Stimulated activated naive CD4-positive, alpha-beta T cell (primary cell): ENCODE measurements around the gene CPNE9.
"Not testable (repeated sequence)": the region's sequence is repeated elsewhere in the genome, so short reads cannot be mapped to it uniquely, and the experiment has no call there.

Experiments
- DNase-seq, 6 experiments: peaks; one replicate each; lab custom pipeline; 2025; lab: John Stamatoyannopoulos, UW

CPNE9 gene

GRCh38 chr3:9746330-9746729 is 42.7 kb downstream of the CPNE9 start:
- DNase-seq = no peak

- no peak for DNase-seq
Measured at GRCh38 chr3:9747267-9747666, 43.6 kb downstream of the CPNE9 start.

GRCh38 chr3:9748031-9748430 is 44.4 kb downstream of the CPNE9 start:
- no peak for DNase-seq

- no peak for DNase-seq
Measured at GRCh38 chr3:9749296-9749644, 45.6 kb downstream of the CPNE9 start.

- peak; percentile 91 to 94 (median 92) for DNase-seq
Measured at GRCh38 chr3:9749645-9750555, 46.3 kb downstream of the CPNE9 start, which contains the start of gene OGG1. OGG1 (plus strand) TSS chr3:9749952; CDS start chr3:9750287, 335 bp downstream.

GRCh38 chr3:9750556-9751411 is 47.2 kb downstream of the CPNE9 start:
- no peak for DNase-seq

DNA sequence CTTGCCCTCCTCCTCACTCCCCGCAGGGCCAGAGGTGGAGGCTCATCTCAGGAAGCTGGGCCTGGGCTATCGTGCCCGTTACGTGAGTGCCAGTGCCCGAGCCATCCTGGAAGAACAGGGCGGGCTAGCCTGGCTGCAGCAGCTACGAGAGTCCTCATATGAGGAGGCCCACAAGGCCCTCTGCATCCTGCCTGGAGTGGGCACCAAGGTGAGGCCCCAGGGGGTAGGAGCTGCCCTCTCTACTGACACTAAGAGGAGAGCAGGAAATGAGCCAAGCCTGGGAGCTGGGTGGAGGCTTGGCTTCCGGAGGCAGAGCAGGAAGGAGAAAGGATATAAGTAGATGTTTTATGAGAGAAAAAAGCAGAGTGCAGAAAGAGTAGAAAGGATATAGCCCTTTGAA is 51.0 kb downstream of the CPNE9 start:
- DNase-seq = no peak

DNA sequence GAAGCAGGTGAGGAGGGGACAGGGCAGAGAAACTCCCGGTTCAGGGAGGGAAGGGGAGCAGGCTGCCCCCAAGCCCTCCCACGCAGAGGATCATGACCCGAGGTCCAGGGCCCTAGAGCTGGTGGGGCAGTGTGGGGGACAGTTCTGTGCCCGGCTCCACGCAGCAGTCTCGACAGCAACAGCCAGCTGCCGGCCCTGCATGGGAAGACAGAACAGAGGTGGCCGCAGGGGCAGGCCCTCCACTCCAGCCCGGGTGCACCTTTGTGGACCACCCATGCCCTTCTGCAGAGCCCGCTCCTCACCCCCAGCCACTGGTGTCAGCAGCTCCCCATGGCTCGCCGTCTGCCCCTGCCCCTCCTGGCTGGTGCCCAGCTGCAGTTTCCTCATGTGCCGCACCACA is 53.8 kb downstream of the CPNE9 start:
- no peak for DNase-seq

DNA sequence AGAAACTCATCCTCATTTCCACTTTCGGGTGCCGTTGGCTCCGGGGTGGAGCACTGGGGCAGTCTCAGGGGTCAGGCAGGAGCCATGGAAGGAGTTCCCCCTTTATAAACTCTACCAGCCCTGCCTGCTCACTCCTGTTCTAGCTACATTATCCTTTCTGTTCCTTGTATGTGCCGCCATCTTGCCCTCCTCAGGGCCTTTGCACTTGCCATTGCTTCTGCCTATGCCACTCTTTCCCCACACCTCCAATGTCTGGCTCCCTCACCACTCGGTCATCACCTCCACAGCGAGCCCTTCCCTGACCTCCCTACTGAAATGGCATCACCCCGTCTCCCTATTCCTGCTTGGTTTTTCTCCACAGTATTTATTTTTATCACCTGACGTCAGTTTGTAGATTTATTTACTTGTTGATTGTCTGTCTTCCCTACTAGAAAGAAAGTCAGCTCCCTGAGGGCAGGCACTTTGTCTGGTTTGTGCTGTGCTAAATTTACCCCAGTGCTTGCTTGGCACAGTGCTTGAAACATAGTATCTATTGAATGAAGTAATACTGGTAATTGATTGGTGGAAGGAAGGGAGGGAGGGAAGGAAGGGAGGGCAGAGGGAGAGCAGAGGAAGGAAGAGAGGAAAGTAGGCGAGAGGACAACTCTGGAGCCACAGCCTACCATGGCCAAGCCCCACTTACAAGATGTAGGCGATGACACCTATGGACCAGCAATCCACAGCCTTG is 57.3 kb downstream of the CPNE9 start:
- DNase-seq = no peak

GRCh38 chr3:9761919-9762318 is 58.3 kb downstream of the CPNE9 start:
- no peak for DNase-seq

DNA sequence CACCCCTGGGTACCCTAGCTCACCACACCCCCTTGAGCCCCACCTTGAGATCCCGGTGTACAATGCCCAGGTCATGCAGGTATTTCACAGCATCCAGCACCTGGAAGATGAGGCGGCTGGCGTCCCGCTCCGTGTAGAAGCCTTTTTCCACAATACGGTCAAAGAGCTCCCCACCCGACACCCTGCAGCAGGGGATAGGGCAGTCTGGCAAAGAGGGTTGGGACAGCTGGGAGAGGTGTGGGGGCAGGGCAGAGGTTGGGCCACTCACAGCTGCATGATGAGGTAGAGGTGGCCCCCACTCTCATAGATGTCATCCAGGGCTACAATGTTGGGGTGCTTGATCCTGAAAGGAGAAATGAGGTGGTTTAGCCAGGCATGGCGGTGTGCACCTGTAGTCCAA is 59.2 kb downstream of the CPNE9 start:
- no peak for DNase-seq

DNA sequence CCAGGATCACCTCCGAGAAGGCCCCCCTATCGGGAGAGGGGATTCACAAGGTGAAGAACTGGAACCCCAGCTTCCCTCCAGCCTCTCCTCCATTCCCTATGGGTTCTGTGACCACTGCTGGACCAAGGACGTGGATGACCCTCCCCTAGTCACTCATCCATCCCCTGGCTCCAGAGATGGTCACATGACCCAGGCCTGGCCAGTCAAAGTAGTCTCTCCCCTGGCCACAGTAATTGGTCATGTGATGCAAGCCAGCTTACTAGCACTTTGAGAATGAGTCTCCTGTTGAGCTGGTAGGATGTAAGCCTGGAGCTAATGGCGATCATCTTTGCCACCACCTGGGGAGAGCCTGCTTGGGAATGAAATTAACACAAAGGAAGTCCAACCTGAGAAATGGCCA is 62.2 kb downstream of the CPNE9 start:
- no peak for DNase-seq

DNA sequence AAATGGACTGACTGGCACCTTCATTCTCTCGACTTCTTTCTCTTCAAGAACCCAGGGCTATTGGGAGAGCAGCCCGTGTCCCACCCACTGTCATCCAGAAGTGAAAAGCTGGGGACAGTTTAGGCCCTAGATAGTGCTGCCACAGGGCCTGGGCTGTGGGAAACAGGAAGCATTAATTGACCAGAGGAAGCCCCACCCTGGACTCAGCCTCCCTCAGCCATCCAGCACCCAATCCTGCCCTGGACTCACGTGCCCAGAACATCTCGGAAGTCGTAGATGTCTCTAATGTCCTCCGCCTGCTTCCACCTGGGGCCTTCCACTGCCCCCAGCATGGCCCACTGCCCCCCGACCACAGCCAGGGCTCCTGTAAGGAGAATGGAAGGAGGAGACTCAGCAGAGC is 63.8 kb downstream of the CPNE9 start:
- no peak for DNase-seq

DNA sequence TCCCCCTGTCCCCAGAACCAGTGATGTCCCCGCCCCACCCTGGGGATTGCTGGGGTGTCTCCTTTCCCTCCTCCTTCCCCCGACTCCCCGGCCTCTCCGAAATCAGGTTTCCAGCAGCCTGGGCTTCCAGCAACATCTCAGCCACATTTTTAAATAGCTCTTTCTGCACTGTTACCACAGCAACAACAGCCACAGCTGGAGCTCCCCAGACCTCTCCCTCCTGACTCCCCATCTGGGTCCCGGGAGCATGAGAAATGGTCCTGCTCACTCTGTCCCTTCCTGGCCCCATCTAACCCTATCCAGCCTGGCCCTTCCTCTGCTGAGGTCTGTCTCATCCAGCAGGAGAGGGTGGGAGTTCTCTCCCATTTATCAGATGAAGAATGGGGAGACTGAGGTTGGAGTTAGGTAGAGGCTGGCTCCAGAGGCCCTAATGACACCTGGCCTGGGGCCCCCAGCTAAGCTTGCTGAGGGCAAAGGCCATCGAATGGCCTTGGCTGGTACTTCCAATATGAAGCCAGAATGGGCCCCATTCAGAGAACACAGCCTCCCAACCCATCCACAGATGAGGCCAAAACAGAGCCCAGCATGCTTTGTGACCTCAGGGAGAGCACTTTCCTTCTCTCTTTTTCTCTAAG is 64.6 kb downstream of the CPNE9 start:
- DNase-seq = no peak

DNA sequence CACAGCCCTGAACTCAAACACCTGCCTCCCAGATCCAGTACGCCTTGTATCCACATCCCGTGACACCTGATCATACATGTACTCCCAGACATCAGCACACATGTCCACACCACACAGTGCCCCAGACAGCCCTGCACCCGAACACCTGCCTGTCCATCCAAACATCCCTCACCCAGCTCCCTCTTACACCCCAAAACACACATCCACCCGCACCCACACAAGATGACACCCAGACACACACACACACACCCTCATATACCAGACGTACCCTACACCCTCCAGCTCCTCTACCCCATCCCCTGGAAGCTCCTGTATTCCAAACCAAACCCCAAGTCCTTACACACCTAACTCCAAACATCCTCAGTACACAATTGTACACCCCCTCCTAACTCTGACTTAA is 65.4 kb downstream of the CPNE9 start:
- DNase-seq = no peak

- DNase-seq = peak in 5 of 6 experiments; percentile 4 to 39 (median 23)
Measured at GRCh38 chr3:9769426-9770275, 66.0 kb downstream of the CPNE9 start, which contains the start of gene CAMK1. CAMK1 (minus strand) TSS chr3:9769947; CDS start chr3:9767749, 2,198 bp downstream.

DNA sequence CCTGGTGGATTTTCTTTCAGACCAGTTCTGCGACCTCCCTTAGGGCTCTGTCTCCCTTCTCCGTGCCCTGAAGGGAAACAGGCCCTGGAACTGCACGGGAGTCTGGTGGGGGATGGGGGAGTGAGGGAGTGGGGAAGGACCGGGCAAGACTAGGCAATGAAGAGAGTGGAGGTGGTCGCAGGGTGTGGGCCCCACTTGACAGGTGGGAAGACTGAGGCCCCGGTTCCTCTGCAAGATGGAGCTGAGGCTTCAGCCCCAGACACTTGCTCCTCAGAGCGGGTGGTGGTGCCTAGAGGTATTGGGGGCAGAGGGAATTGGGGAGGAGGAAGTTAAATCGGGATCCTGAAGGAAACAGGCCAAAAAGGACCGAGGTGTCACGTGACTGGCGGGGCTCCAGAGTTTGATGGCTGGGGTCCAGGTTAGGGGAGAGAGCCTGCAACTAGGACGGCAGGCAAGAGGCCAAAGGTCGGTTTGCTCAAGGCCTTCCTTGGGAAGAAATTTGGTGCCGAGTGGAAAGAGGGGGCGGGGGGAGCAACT is 66.7 kb downstream of the CPNE9 start:
- DNase-seq = no peak

GRCh38 chr3:9771007-9771406 is 67.4 kb downstream of the CPNE9 start:
- not testable (repeated sequence) for DNase-seq

GRCh38 chr3:9776896-9777693 is 73.5 kb downstream of the CPNE9 start:
- no peak for DNase-seq

DNA sequence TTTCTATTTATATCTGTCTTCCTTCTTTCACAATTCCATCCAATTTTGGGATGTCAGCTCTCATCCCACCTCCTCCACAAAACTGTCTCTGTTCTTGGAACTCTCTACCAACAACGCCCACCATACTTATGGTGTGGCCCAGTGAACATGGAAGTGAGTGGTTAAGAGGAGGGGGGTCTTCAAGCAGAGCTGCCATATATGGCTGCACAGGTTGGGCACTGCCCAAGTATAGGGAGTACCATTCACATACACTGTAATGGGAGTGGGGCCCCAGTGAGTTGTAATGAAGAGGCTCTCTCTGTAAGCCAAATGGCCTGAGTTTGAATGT is 74.0 kb downstream of the CPNE9 start:
- no peak for DNase-seq
